ENCODE measurements around the gene EDC3.

DNA sequence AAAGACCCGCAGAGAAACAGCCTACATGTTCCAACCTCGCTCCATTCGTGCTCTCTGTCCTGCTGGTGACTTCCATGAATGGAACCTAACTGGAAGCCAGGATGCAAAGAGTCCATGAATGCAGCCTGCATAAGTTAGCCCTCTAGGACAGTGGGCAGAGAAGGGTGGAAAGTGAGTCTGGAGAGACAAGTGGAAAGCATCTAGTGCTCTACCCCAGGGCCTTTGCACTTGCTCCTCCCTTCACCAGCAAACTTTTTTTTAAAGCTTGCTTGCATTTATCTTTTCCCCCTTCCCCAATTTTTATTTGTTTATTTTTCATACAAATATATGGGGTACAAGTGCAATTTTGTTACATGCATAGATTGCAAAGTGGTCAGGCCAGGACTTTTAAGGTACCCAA, 37.4 kb upstream of the EDC3 start:
- TF ChIP-seq POLR2A (IDR thresholded peaks at IDR 0.05; ENCODE audit: low read length) (no peak), ESRRA (IDR thresholded peaks at IDR 0.05; ENCODE audit: borderline replicate concordance, low read length) (no peak), NFE2L2 (conservative IDR thresholded peaks at IDR 0.05; ENCODE audit: low read length) (no peak), RFX5 (IDR thresholded peaks at IDR 0.05) (no peak), JUNB (IDR thresholded peaks at IDR 0.05) (no peak), NPAS2 (CRISPR knock-in tag; IDR thresholded peaks at IDR 0.05; ENCODE audit: borderline replicate concordance) (no peak), EP300 (IDR thresholded peaks at IDR 0.05) (no peak), JUN (IDR thresholded peaks at IDR 0.05) (no peak)
- TF ChIP-seq, protein P1, sequence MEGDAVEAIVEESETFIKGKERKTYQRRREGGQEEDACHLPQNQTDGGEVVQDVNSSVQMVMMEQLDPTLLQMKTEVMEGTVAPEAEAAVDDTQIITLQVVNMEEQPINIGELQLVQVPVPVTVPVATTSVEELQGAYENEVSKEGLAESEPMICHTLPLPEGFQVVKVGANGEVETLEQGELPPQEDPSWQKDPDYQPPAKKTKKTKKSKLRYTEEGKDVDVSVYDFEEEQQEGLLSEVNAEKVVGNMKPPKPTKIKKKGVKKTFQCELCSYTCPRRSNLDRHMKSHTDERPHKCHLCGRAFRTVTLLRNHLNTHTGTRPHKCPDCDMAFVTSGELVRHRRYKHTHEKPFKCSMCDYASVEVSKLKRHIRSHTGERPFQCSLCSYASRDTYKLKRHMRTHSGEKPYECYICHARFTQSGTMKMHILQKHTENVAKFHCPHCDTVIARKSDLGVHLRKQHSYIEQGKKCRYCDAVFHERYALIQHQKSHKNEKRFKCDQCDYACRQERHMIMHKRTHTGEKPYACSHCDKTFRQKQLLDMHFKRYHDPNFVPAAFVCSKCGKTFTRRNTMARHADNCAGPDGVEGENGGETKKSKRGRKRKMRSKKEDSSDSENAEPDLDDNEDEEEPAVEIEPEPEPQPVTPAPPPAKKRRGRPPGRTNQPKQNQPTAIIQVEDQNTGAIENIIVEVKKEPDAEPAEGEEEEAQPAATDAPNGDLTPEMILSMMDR (IDR thresholded peaks at IDR 0.05) = no peak
- TF ChIP-seq, protein P2, sequence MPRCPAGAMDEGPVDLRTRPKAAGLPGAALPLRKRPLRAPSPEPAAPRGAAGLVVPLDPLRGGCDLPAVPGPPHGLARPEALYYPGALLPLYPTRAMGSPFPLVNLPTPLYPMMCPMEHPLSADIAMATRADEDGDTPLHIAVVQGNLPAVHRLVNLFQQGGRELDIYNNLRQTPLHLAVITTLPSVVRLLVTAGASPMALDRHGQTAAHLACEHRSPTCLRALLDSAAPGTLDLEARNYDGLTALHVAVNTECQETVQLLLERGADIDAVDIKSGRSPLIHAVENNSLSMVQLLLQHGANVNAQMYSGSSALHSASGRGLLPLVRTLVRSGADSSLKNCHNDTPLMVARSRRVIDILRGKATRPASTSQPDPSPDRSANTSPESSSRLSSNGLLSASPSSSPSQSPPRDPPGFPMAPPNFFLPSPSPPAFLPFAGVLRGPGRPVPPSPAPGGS (IDR thresholded peaks at IDR 0.05) = no peak
- TF ChIP-seq, protein P3, sequence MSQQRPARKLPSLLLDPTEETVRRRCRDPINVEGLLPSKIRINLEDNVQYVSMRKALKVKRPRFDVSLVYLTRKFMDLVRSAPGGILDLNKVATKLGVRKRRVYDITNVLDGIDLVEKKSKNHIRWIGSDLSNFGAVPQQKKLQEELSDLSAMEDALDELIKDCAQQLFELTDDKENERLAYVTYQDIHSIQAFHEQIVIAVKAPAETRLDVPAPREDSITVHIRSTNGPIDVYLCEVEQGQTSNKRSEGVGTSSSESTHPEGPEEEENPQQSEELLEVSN (IDR thresholded peaks at IDR 0.05; ENCODE audit: borderline replicate concordance, low read depth) = no peak
- TF ChIP-seq, protein P4, sequence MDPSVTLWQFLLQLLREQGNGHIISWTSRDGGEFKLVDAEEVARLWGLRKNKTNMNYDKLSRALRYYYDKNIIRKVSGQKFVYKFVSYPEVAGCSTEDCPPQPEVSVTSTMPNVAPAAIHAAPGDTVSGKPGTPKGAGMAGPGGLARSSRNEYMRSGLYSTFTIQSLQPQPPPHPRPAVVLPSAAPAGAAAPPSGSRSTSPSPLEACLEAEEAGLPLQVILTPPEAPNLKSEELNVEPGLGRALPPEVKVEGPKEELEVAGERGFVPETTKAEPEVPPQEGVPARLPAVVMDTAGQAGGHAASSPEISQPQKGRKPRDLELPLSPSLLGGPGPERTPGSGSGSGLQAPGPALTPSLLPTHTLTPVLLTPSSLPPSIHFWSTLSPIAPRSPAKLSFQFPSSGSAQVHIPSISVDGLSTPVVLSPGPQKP (IDR thresholded peaks at IDR 0.05; ENCODE audit: low read depth, low read length) = no peak
- TF ChIP-seq, protein P5, sequence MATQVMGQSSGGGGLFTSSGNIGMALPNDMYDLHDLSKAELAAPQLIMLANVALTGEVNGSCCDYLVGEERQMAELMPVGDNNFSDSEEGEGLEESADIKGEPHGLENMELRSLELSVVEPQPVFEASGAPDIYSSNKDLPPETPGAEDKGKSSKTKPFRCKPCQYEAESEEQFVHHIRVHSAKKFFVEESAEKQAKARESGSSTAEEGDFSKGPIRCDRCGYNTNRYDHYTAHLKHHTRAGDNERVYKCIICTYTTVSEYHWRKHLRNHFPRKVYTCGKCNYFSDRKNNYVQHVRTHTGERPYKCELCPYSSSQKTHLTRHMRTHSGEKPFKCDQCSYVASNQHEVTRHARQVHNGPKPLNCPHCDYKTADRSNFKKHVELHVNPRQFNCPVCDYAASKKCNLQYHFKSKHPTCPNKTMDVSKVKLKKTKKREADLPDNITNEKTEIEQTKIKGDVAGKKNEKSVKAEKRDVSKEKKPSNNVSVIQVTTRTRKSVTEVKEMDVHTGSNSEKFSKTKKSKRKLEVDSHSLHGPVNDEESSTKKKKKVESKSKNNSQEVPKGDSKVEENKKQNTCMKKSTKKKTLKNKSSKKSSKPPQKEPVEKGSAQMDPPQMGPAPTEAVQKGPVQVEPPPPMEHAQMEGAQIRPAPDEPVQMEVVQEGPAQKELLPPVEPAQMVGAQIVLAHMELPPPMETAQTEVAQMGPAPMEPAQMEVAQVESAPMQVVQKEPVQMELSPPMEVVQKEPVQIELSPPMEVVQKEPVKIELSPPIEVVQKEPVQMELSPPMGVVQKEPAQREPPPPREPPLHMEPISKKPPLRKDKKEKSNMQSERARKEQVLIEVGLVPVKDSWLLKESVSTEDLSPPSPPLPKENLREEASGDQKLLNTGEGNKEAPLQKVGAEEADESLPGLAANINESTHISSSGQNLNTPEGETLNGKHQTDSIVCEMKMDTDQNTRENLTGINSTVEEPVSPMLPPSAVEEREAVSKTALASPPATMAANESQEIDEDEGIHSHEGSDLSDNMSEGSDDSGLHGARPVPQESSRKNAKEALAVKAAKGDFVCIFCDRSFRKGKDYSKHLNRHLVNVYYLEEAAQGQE (IDR thresholded peaks at IDR 0.05) = no peak

Data from A549 (cell line).